Measurements from ENCODE around the gene ZFYVE27.
A peak's percentile ranks its signal among the peaks of the same experiment; 100 is the strongest.

Gene ZFYVE27

DNA sequence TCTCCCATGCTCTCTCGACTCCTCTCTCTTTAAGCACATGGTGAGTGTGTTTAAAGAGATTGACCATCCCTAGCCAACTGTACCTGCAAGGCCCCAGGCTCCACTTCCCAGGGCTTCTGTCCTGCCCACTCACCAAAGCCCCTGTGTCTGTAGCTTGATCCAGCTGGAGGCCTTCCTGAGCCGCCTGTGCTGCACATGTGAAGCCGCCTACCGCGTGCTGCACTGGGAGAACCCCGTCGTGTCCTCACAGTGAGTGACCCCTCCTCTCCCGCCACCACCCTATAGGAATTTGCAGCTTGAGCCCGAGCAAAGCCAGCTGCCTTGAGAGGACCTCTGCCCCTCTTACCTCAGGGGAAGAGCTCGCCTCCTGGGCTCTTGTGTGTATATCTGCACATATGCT is 11.2 kb downstream of the ZFYVE27 start:
- DNase-seq, result no peak

DNA sequence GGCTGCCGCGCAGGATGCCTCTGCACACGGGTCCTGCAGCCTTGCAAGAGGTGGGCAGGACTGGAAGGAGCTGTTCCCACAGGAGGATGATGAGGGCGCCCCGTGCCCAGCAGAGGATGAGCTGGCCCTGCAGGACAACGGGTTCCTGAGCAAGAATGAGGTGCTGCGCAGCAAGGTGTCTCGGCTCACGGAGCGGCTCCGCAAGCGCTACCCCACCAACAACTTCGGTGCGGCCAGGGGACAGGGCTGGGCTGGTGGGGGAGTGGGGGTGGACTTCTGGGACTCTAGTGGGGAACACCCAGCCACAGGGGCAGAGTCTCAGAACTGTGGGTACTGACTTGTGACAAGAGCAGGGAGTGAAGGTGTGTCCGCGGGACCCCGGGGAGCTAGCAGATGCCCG is 16.0 kb downstream of the ZFYVE27 start:
- no peak for DNase-seq

- no peak for DNase-seq
These were observed 17.8 kb downstream of the ZFYVE27 start for GRCh38 chr10:97754726-97755125.

DNA sequence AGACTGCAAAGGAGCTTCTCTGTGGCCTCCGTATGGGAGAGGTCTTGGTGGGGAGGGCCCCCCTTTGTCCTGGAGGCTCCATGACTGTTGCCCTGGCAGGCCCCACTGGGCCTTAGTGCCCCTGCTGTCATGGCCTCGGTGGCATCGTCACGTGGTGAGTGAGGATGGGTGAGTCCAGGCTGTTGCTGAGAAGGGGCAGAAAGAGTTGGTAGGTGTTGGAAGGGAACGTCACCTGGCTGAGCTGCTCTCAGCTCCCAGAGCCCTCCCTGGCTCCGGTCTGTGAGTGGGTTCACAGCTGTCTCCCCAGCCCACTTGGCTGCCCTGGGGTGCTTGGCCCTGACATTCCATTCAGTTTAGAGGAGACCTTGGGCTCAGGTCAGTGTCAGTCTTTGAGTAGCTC is 18.8 kb downstream of the ZFYVE27 start:
- no peak for DNase-seq

- no peak for DNase-seq
These were observed 20.5 kb downstream of the ZFYVE27 start for GRCh38 chr10:97757471-97757870.

- DNase-seq, result peak; percentile 64
These were observed 22.4 kb downstream of the ZFYVE27 start for GRCh38 chr10:97759158-97759887.

- no peak for DNase-seq
These were observed 23.0 kb downstream of the ZFYVE27 start for GRCh38 chr10:97759946-97760345.

GRCh38 chr10:97760461-97761257 is 23.7 kb downstream of the ZFYVE27 start:
- DNase-seq, result no peak

- no peak for DNase-seq
These were observed 24.5 kb downstream of the ZFYVE27 start for GRCh38 chr10:97761331-97761865.

DNA sequence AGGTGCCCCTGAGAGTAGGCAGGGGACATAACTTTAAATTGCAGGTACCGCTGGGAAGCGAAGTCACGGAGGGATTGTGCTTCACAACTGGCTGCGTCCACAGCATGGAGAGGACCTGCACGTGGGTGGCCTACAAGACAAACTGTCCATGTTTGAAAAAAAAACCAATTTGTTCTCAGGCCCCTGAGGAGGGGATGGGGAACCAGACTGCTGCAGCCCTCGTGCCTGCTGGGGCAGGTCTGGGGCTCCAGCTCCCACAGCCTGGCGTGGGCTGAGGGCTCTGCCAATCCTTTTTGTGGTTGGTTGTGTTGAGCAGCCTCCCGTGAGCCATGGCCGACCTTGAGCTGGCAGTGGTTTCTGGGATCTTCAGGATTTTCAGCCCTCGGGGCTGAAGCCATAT is 25.1 kb downstream of the ZFYVE27 start:
- no peak for DNase-seq

DNA sequence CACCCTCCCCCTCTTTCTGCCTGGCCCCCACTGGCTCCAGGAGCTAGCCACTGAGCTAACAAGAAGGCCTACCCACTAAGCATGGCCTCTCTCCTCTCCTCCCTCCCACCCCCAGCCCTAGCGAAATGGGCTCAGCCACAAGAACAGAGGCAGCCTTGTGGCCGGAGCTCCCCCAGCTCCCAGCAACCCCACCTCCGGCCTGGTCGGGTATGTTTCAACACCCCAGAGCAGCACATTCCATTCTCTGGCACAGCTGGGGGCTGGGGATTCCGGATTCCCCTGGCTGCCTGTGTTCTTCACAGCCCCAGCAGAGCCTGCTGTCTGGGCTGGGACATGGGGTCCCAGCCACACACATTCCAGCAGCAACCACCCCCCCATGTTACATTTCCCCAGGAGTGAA is 25.9 kb downstream of the ZFYVE27 start:
- DNase-seq, result no peak

DNA sequence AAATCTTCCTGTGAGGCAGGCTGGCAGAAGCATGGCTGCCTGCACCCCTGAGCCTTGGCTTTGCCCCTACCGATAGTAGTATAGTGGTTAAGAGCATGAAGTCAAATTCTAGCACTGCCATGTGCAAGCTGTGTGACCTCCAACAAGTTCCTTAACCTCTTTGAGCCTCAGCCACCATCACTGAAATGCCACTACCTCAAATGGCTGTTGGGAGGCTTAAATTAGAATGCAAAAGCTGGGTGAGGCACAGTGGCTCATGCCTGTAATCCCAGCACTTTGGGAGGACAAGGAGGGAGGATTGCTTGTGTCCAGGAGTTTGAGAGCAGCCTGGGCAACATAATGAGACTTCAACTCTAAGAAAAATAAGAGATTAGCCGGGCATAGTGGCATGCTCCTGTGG is 26.5 kb downstream of the ZFYVE27 start:
- DNase-seq, result no peak

DNA sequence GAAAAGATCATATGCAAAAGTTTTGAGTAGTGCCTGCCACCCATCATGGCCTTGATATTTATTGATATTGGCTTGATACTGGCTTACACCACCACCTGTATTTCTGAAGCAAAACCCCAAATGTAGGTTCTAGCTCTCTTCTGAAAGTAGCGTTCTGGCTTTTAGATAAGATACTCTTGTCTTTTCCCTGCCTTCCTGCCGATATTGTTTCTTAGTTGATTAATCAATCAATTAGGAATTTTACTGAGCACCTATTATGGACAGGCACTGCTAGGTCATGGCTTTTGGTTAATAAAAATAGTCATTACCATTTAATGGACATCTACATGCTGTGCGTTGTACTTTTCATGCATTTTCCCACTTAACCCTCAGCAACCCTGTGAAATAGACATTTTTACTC is 27.0 kb downstream of the ZFYVE27 start:
- DNase-seq, result no peak

DNA sequence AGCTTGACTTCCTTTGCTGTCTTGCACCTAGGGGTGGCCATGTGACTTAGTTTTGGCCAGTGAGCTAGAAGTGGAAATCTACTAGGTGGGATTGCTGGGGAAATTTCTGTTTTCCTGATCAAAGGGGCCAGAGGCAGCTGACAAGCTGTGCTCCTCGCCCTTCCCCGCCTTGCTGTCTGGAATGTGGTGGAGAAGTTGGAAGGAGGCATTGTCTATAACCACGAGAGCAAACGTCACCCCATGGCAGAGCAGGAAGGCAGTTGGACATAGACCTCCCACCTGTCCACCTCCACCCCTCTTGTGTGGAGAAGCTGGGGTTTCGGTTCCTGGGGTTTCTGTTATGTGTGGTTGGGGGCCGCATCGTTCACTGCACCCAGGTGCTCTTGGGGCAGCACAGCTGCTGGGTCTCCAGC is 27.6 kb downstream of the ZFYVE27 start:
- DNase-seq, result no peak

GRCh38 chr10:97765201-97765600 is 28.3 kb downstream of the ZFYVE27 start:
- no peak for DNase-seq

- DNase-seq, result no peak
These were observed 29.3 kb downstream of the ZFYVE27 start for GRCh38 chr10:97766106-97766810.

DNA sequence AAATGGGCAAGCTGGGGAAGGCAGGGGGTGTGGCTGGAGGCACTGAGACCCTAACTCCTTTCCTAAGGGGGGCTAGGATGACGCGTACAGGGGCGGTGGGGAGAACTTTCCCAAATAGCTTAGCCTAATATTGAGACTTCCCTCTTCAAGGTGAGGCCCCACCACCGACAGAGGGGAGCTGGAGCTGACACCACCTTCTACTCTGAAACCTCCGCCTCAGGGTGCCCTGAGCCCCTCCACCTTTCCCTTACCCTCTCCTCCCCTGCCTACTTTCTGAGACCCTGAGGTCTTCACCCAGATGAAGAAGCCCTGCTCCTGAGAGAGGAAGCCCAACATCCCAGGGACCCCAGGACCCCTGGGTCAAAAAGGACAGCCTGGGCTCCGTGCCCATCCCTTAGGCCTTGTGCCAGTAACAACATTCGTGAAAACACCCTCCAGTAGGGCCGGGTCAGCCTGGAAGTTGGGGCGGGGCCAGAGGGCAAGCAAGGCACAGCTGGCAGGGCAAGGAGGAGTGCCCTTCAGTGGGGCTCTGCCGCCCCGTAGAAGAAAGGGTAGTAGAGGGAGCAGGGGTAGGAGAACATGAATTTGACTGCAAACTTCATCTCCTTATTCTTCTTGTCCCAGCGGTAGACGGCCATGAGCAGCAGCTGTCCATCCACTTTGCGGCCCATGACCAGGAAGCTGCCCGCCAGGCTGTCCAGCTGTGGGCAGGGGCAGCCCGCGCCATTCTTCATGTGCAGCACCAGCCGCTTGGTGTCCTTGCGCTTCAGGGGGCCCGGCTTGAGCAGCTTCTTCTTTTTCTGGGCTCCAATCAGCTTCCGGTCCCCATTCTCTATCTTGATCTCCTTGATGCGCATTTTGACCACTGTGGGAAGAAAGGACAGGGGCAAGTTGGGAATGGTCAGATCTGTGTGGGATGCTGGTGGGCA is 30.3 kb downstream of the ZFYVE27 start:
- no peak for DNase-seq

GRCh38 chr10:97768322-97769315 is 31.7 kb downstream of the ZFYVE27 start:
- DNase-seq, result no peak

GRCh38 chr10:97770255-97770654 is 33.3 kb downstream of the ZFYVE27 start:
- DNase-seq, result no peak

DNA sequence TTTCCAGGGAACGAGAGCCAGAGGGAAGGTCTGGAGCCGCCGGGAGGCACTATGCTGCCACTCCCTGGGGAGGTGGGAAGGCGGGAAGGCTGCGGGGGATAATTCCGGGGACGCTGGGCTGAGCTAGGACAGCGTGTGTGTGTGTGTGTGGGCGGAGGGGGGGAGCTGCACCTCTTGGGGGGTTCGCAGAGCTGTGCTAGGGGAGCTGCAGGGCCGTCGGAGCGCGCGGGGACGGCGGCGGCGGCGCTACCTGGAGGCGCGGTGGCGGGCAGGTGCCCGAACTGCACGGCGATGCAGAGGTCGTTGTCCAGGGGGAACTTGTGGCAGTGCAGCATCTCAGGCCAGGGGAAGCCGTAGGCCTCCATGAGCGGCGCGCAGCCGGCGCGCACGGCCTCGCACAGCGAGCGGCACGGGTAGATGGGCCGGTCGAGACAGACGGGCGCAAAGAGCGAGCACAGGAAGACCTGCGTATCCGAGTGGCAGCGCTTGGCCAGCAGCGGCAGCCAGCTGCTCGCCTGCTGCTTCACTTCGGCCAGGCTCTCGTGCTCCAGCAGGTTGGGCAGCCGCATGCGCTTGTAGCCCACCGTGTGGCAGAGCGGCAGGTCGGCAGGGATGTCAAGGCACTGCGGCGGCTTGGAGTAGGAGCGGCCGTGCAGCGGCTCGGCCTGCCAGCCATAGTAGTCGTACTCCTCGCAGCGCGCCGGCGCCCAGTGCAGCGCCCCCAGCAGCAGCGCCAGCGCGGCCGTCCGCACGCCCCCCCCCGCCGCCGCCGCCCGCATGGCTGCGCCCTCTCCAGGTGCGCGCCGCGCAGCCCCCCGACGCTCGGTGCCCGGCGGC is 34.3 kb downstream of the ZFYVE27 start:
- peak; percentile 27 for DNase-seq

Measured in stimulated activated CD4-positive, alpha-beta T cell treated with anti-CD3 and anti-CD28 coated beads, Interleukin-15, amount 100 ng/mL, for 24 hours (primary cell).